H1 (cell line): Measurements from ENCODE around the gene ITGA6. TPM values are rescaled to one million over a fixed set of nuclear protein-coding genes. Genes with fewer than 3 reads are reported as not detected.

Experiments used
- CTCF ChIA-PET: fragments of 300-600 bp; sonication (Branson Sonifier 250); formaldehyde crosslinking; loops from one replicate; lab custom pipeline; 2021; ENCODE audit not compliant: partially characterized antibody; lab: Charles Lee
- POLR2A ChIA-PET: fragments of 300-600 bp; sonication (Branson Sonifier 250); formaldehyde crosslinking; loops from one replicate; lab custom pipeline; 2021; ENCODE audit warnings: inconsistent platforms; ENCODE audit not compliant: partially characterized antibody; lab: Charles Lee
- DNase-seq, 2 experiments: peaks; one replicate each; pipeline versions ENCODE4 v3.0.0 to v3.0.0-alpha.2; 2010 to 2022; ENCODE audit warnings: low spot score in 2 of 2, low read depth in 1 of 2, mixed read lengths in 1 of 2
- FAIRE-seq: peaks from 2 replicates; lab custom pipeline; 2011; peaks lifted over from hg19 to GRCh38; lab: Jason Lieb, UNC
- H2AFZ ChIP-seq: 2 replicates; pipeline ENCODE4 v1.8.1; 2012; ENCODE audit warnings: low read length, inconsistent platforms
- H2AK5ac ChIP-seq: 2 replicates; pipeline ENCODE4 v1.6.1; 2013; ENCODE audit warnings: low read depth, low read length
- H2BK120ac ChIP-seq: replicated peaks from 2 replicates; pipeline ENCODE3; 2013; ENCODE audit warnings: low read depth, low read length, inconsistent platforms
- H2BK12ac ChIP-seq: 2 replicates; pipeline ENCODE4 v1.6.1; 2013; ENCODE audit warnings: low read depth, low read length
- H2BK15ac ChIP-seq: 2 replicates; pipeline ENCODE4 v1.6.1; 2013; ENCODE audit warnings: low read length
- H2BK20ac ChIP-seq: 2 replicates; pipeline ENCODE4 v1.6.1; 2013; ENCODE audit warnings: low read length
- H2BK5ac ChIP-seq: 2 replicates; pipeline ENCODE4 v1.6.1; 2013; ENCODE audit warnings: low read depth, low read length
- H3K14ac ChIP-seq: 2 replicates; pipeline ENCODE4 v1.6.1; 2013; ENCODE audit warnings: inconsistent platforms; ENCODE audit not compliant: insufficient read length
- H3K18ac ChIP-seq: 2 replicates; pipeline ENCODE4 v1.6.1; 2013; ENCODE audit warnings: low read length; ENCODE audit errors: extremely low read depth
- H3K23ac ChIP-seq: 2 replicates; pipeline ENCODE4 v1.6.1; 2013; ENCODE audit warnings: inconsistent platforms; ENCODE audit not compliant: insufficient read length
- H3K23me2 ChIP-seq: 2 replicates; pipeline ENCODE4 v1.6.1; 2013; ENCODE audit warnings: low read depth, low read length
- H3K27ac ChIP-seq: 2 replicates; pipeline ENCODE4 v1.6.1; 2011; ENCODE audit warnings: low read depth, low read length, inconsistent platforms
- H3K27me3 ChIP-seq, 4 experiments: replicated peaks in 1 of 4; 1 replicate in 1 of 4; 2 replicates in 3 of 4; pipeline versions ENCODE4 v1.6.1 to v1.8.1; 2011 to 2013; ENCODE audit warnings: low read length in 3 of 4, mild to moderate bottlenecking in 3 of 4, inconsistent platforms in 2 of 4, mixed read lengths in 2 of 4, moderate library complexity in 1 of 4; ENCODE audit not compliant: control insufficient read depth in 3 of 4, insufficient read depth in 3 of 4; ENCODE audit errors: extremely low read depth in 1 of 4
- H3K36me3 ChIP-seq, 4 experiments: 2 replicates each; pipeline versions ENCODE4 v1.6.1 to v1.8.1; 2011 to 2013; ENCODE audit warnings: mild to moderate bottlenecking in 4 of 4, low read length in 3 of 4, moderate library complexity in 2 of 4, control low read depth in 1 of 4, inconsistent platforms in 1 of 4; ENCODE audit not compliant: insufficient read depth in 4 of 4, control insufficient read depth in 2 of 4
- H3K4ac ChIP-seq: replicated peaks from 2 replicates; pipeline ENCODE3; 2013; ENCODE audit warnings: low read length, low read depth, mixed read lengths, inconsistent platforms; ENCODE audit not compliant: insufficient read length
- H3K4me1 ChIP-seq, 4 experiments: replicated peaks in 1 of 4; 1 replicate in 1 of 4; 2 replicates in 3 of 4; pipeline versions ENCODE4 v1.6.1 to v1.8.1; 2011 to 2013; ENCODE audit warnings: low read length in 3 of 4, inconsistent platforms in 2 of 4, mixed read lengths in 1 of 4; ENCODE audit not compliant: insufficient read depth in 4 of 4, control insufficient read depth in 3 of 4
- H3K4me2 ChIP-seq, 2 experiments: 2 replicates each; pipeline versions ENCODE4 v1.6.1 to v1.8.1; 2011 to 2013; ENCODE audit warnings: low read depth in 2 of 2, low read length in 2 of 2, control low read depth in 1 of 2, inconsistent platforms in 1 of 2, mild to moderate bottlenecking in 1 of 2; ENCODE audit not compliant: insufficient read depth in 1 of 2
- H3K4me3 ChIP-seq, 4 experiments: fragments of 200-600, 300-600 bp in 1 of 4; sonication (generic), shearing (Covaris generic), sonication (Bioruptor Twin) in 1 of 4; 2 replicates each; pipeline versions ENCODE4 v1.5.1 to v1.8.1; 2011 to 2016; ENCODE audit warnings: low read length in 4 of 4, low read depth in 3 of 4, control low read depth in 2 of 4, inconsistent platforms in 2 of 4, mild to moderate bottlenecking in 2 of 4, mixed read lengths in 1 of 4, moderate library complexity in 1 of 4; ENCODE audit not compliant: insufficient read depth in 2 of 4; ENCODE audit errors: extremely low read depth in 1 of 4
- H3K56ac ChIP-seq: replicated peaks from 2 replicates; pipeline ENCODE3; 2013; ENCODE audit warnings: low read depth, mild to moderate bottlenecking, mixed read lengths, low read length, inconsistent platforms; ENCODE audit not compliant: insufficient read length
- H3K79me1 ChIP-seq: 2 replicates; pipeline ENCODE4 v1.6.1; 2013; ENCODE audit warnings: low read depth, low read length, control low read depth
- H3K79me2 ChIP-seq, 2 experiments: 2 replicates each; pipeline versions ENCODE4 v1.6.1 to v1.8.1; 2012 to 2013; ENCODE audit warnings: low read length in 2 of 2, mild to moderate bottlenecking in 2 of 2, inconsistent platforms in 1 of 2; ENCODE audit not compliant: insufficient read depth in 2 of 2, control insufficient read depth in 1 of 2
- H3K9ac ChIP-seq, 4 experiments: replicated peaks in 1 of 4; 1 replicate in 1 of 4; 2 replicates in 3 of 4; pipeline versions ENCODE4 v1.6.1 to v1.8.1; 2011 to 2013; ENCODE audit warnings: low read depth in 3 of 4, low read length in 3 of 4, control low read depth in 2 of 4, mild to moderate bottlenecking in 2 of 4, moderate library complexity in 2 of 4, inconsistent platforms in 1 of 4; ENCODE audit errors: extremely low read depth in 1 of 4
- H3K9me3 ChIP-seq, 2 experiments: 2 replicates each; pipeline versions ENCODE4 v1.6.1 to v1.8.1; 2012 to 2013; ENCODE audit warnings: mild to moderate bottlenecking in 2 of 2, moderate library complexity in 2 of 2, control low read depth in 1 of 2, inconsistent platforms in 1 of 2, low read depth in 1 of 2, low read length in 1 of 2, mixed read lengths in 1 of 2; ENCODE audit not compliant: insufficient read depth in 2 of 2
- H4K20me1 ChIP-seq, 2 experiments: replicated peaks in 1 of 2; 2 replicates each; pipeline versions ENCODE3 to v1.8.1; 2011 to 2013; ENCODE audit warnings: inconsistent platforms in 2 of 2, low read length in 2 of 2, mild to moderate bottlenecking in 1 of 2; ENCODE audit not compliant: insufficient read depth in 2 of 2, control insufficient read depth in 1 of 2
- H4K5ac ChIP-seq: 2 replicates; pipeline ENCODE4 v1.6.1; 2013; ENCODE audit warnings: low read length, low read depth, mixed read lengths, inconsistent platforms; ENCODE audit not compliant: insufficient read length
- H4K8ac ChIP-seq: 2 replicates; pipeline ENCODE4 v1.8.0; 2013; ENCODE audit warnings: mild to moderate bottlenecking, moderate library complexity, low read length, inconsistent platforms; ENCODE audit not compliant: insufficient read depth; ENCODE audit errors: extremely low read depth
- H4K91ac ChIP-seq: replicated peaks from 2 replicates; pipeline ENCODE3; 2013; ENCODE audit warnings: low read length, mixed read lengths, inconsistent platforms; ENCODE audit not compliant: insufficient read length
- CEBPB ChIP-seq: IDR thresholded peaks from 2 replicates; pipeline ENCODE4 v1.6.1; 2012; ENCODE audit warnings: low read depth, low read length
- KDM5A ChIP-seq: fragments of 200-600 bp; IDR thresholded peaks from 2 replicates; pipeline ENCODE4 v1.7.1; 2012; ENCODE audit warnings: mild to moderate bottlenecking, low read length, inconsistent platforms, mixed read lengths
- RAD21 ChIP-seq, 2 experiments: IDR thresholded peaks in 1 of 2; conservative IDR thresholded peaks in 1 of 2; 2 replicates each; pipeline ENCODE4 v1.6.1; 2011; ENCODE audit warnings: low read depth in 2 of 2, low read length in 2 of 2, improper control_type of control experiment in 1 of 2, inconsistent platforms in 1 of 2, mild to moderate bottlenecking in 1 of 2, moderate library complexity in 1 of 2
- RBBP5 ChIP-seq: IDR thresholded peaks from 2 replicates; pipeline ENCODE4 v1.7.1; 2012; ENCODE audit warnings: low read depth, mild to moderate bottlenecking, inconsistent platforms, low read length, moderate library complexity, borderline replicate concordance
- SAP30 ChIP-seq: fragments of 300-600 bp; sonication (generic); IDR thresholded peaks from 2 replicates; pipeline ENCODE4 v1.7.1; 2012; ENCODE audit warnings: low read length, moderate library complexity, mild to moderate bottlenecking, inconsistent platforms; ENCODE audit not compliant: insufficient read depth, insufficient replicate concordance
- SIRT6 ChIP-seq: IDR thresholded peaks from one replicate; pipeline ENCODE4 v1.7.1; 2012; ENCODE audit warnings: low read length, inconsistent platforms
- WGBS, 2 experiments: shearing (Covaris generic) in 1 of 2; methylation state at CpG; one replicate each; pipeline versions ENCODE4 v1.1.6 to v1.1.7; 2013 to 2015; ENCODE audit warnings: low lambda C conversion rate in 2 of 2, mixed read lengths in 2 of 2, inconsistent platforms in 1 of 2, low coverage in 1 of 2, missing lambda C conversion rate in 1 of 2; ENCODE audit not compliant: insufficient replicate concordance in 2 of 2, insufficient coverage in 1 of 2, insufficient read length in 1 of 2; ENCODE audit errors: extremely low coverage in 1 of 2, missing lambda C conversion rate in 1 of 2; 5-methylcytosine and 5-hydroxymethylcytosine counted together
- polyA plus RNA-seq, 7 experiments: library from polyadenylated mRNA; depleted of rRNA in 3 of 7; stranded (reverse) in 5 of 7; unstranded in 2 of 7; fragments of >200 nt in 5 of 7; fragments of 200-250 nt in 2 of 7; gene quantifications; 1 replicate in 5 of 7; 2 replicates in 1 of 7; 4 replicates in 1 of 7; pipeline versions ENCODE4 v1.2.1 to v1.2.3, GENCODE V29; 2011 to 2013; ENCODE audit warnings: missing spikeins in 2 of 7, mixed read lengths in 2 of 7
- total RNA-seq: library from RNA; stranded (reverse); fragmentation: NEBNext Ultra II Directional; extraction: Animal tissue kit (Norgen Biotek cat#: 25700); gene quantifications from 2 replicates; pipeline ENCODE4 v1.2.1, GENCODE V29; 2021

Gene ITGA6
- total and polyA plus RNA-seq, 2 of the 8 experiments (the other 6 are each of a cell fraction or from before 2014, with no cell fraction given) = 26.9 to 118 TPM

DNA sequence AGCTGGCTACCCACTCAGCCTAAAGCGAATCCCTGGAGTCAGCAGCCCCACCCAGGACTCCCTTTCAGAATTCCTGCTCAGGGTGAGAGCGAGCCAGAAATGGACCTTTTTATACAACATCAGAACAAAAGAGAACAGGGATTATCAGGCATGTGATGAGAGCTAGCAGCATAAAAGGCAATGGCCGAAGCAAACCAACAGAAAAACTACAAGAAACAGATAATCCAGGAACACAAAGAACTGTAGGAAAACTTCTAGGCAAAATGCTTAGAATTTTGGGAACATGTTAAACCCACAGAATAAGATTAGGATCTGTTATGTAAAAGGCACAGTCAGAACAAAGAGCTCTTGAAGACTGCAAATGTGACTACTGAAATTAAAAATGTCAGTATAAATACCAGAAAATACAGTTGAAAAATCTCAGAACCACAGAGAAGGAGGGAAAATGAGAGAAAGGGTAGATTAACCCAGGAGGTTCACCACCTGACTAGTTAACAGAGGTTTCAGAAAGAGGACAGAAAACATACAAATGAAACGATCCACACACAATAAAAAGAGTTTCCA lies 31.3 kb downstream of the ITGA6 start:
- no peak overlapping the region for H3K4me3 ChIP-seq
- H2AFZ ChIP-seq = no peak overlapping the region
- no peak overlapping the region for H3K56ac ChIP-seq
- FAIRE-seq (no peak), DNase-seq (no peak)
- H2BK5ac ChIP-seq = no peak overlapping the region
- H4K5ac ChIP-seq = no peak overlapping the region
- H3K23ac ChIP-seq = no peak overlapping the region
- H3K23me2 ChIP-seq = no peaks in the 10 kb centered on the region; the same call in 1 of the 2 replicates
- H3K27me3 ChIP-seq = no peaks in the 10 kb centered on the region
- CTCF ChIA-PET = interaction anchor here (0.6 to 32.4 kb wide), 4 partner anchors 20 to 278 kb away, joined by 3 to 634 read pairs (median 5); partner anchors contain the start of gene ITGA6
- H3K79me2 ChIP-seq = peaks cover 0 to 82% of the 10 kb centered on the region in 2 experiments; a peak in 2 of 4 replicates
- H3K18ac ChIP-seq = 0 out of 2 replicates have a peak overlapping the region, but pooled peaks have one; percentile 35
- H3K4me2 ChIP-seq = no peak overlapping the region
- H3K9me3 ChIP-seq = no peaks in the 10 kb centered on the region
- H2AK5ac ChIP-seq = no peak overlapping the region
- peak overlapping the region; percentile 24; the same call in 1 of the 2 replicates for H2BK20ac ChIP-seq
- H3K14ac ChIP-seq = no peak overlapping the region
- POLR2A ChIA-PET = interaction anchor here (0.7 to 1.2 kb wide), 3 partner anchors 20 to 232 kb away, joined by 3 read pairs; no protein-coding TSS in a partner anchor
- no peak overlapping the region for H3K4ac ChIP-seq
- H4K91ac ChIP-seq = peak overlapping the region; percentile 36
- H2BK120ac ChIP-seq = no peak overlapping the region
- H3K9ac ChIP-seq = no peak overlapping the region
- 89% methylated on average over 4 of the region's 4 CpGs; no CpG with 5 or more reads in 1 of the 2 experiments for WGBS, 2 experiments
- H4K8ac ChIP-seq = no peak overlapping the region; the same call in 1 of the 2 replicates
- H2BK12ac ChIP-seq = 0 out of 2 replicates have a peak overlapping the region, but pooled peaks have one; percentile 19
- H3K36me3 ChIP-seq = no peaks in the 10 kb centered on the region
- H4K20me1 ChIP-seq = peaks cover 4 to 16% of the 10 kb centered on the region in 2 experiments
- no peak for TF ChIP-seq CEBPB
- TF ChIP-seq SAP30 = no peak
- TF ChIP-seq KDM5A = no peak
- TF ChIP-seq SIRT6 = no peak
- TF ChIP-seq RBBP5 = no peak
- TF ChIP-seq RAD21 (IDR thresholded peaks at IDR 0.05 in 1 of 2, conservative IDR thresholded peaks at IDR 0.05 in 1 of 2; ENCODE audit: low read depth in 2 of 2, low read length in 2 of 2) = no peak
- H3K27ac ChIP-seq = no peak overlapping the region
- H3K4me1 ChIP-seq = peaks cover 20 to 49% (median 33%) of the 10 kb centered on the region in 4 experiments; a peak in 6 of 7 replicates
- peaks cover 11% of the 10 kb centered on the region for H3K79me1 ChIP-seq
- H2BK15ac ChIP-seq = no peak overlapping the region
